K562 (cell line): ENCODE data around the gene FRMPD4. TPM values are rescaled to one million over a fixed set of nuclear protein-coding genes. Genes with fewer than 3 reads are reported as not detected.
A peak's percentile ranks its signal among the peaks of the same experiment; 100 is the strongest.

Experiments
- ATAC-seq: fragments of 200-7000 bp; cut with Tn5 transposase; 3 replicates; pipeline ENCODE4 v1.9.1; 2020; ENCODE audit warnings: moderate library complexity
- BruUV-seq: library from RNA; stranded (reverse); fragments of 400-500 nt; replicated peaks from 2 replicates; lab custom pipeline; 2021; lab: Mats Ljungman, UMichigan
- CTCF ChIA-PET: fragments of 300-600 bp; formaldehyde crosslinking; extraction: SDS; loops from one replicate; lab custom pipeline; 2021; ENCODE audit warnings: low intra/inter-chr PET ratio; lab: Yijun Ruan, JAX
- POLR2A ChIA-PET: fragments of 300-600, 350-650 bp; sonication (Branson Sonifier 250); formaldehyde crosslinking; extraction: SDS; loops from one replicate; lab custom pipeline; 2021; ENCODE audit warnings: antibody characterized with exemption, inconsistent platforms; lab: Yijun Ruan, JAX
- DNase-seq, 4 experiments: peaks; one replicate each; pipeline versions ENCODE4 v3.0.0 to v3.0.0-alpha.2; 2011 to 2018; ENCODE audit warnings: low spot score in 3 of 4, mixed read lengths in 3 of 4; ENCODE audit errors: extremely low read depth in 1 of 4
- FAIRE-seq: peaks from 2 replicates; lab custom pipeline; 2011; peaks lifted over from hg19 to GRCh38; lab: Jason Lieb, UNC
- H2AFZ ChIP-seq: 2 replicates; pipeline ENCODE4 v1.6.0; 2011; ENCODE audit warnings: low read depth, low read length, control low read depth, inconsistent platforms
- H3K27ac ChIP-seq: fragments of 200-600 bp; 3 replicates; pipeline ENCODE4 v1.8.0; 2011; ENCODE audit warnings: low read depth, mild to moderate bottlenecking, control low read depth, inconsistent platforms, low read length, moderate library complexity, mixed read lengths; ENCODE audit errors: extremely low read depth
- H3K27me3 ChIP-seq, 2 experiments: fragments of 300-600 bp in 1 of 2; 2 replicates in 1 of 2; 3 replicates in 1 of 2; pipeline versions ENCODE4 v1.6.0 to v1.8.0; 2011; ENCODE audit warnings: inconsistent platforms in 2 of 2, low read length in 2 of 2, mild to moderate bottlenecking in 1 of 2, mixed read lengths in 1 of 2, moderate library complexity in 1 of 2; ENCODE audit not compliant: control insufficient read depth in 2 of 2, insufficient read depth in 2 of 2
- H3K36me3 ChIP-seq: fragments of 300-600 bp; 3 replicates; pipeline ENCODE4 v1.8.0; 2011; ENCODE audit warnings: mild to moderate bottlenecking, low read length, inconsistent platforms; ENCODE audit not compliant: control insufficient read depth, insufficient read depth
- H3K4me1 ChIP-seq, 2 experiments: fragments of 200-600 bp in 1 of 2; replicated peaks in 1 of 2; 2 replicates in 1 of 2; 3 replicates in 1 of 2; pipeline versions ENCODE4 v1.5.1 to v1.8.0; 2011; ENCODE audit warnings: inconsistent platforms in 2 of 2, low read length in 2 of 2, mild to moderate bottlenecking in 1 of 2, mixed read lengths in 1 of 2, moderate library complexity in 1 of 2; ENCODE audit not compliant: control insufficient read depth in 2 of 2, insufficient read depth in 2 of 2
- H3K4me2 ChIP-seq: 2 replicates; pipeline ENCODE4 v1.6.1; 2011; ENCODE audit warnings: low read length, control low read depth, inconsistent platforms, mixed read lengths; ENCODE audit not compliant: insufficient read depth
- H3K4me3 ChIP-seq: fragments of 200-600 bp; sonication (generic), shearing (Covaris generic); 2 replicates; pipeline ENCODE4 v1.5.1; 2016; ENCODE audit warnings: control low read depth, inconsistent platforms
- H3K79me2 ChIP-seq: fragments of 200-600 bp; 3 replicates; pipeline ENCODE4 v1.8.0; 2011; ENCODE audit warnings: low read length, inconsistent platforms; ENCODE audit not compliant: control insufficient read depth, insufficient read depth
- H3K9ac ChIP-seq, 2 experiments: 2 replicates each; pipeline versions ENCODE4 v1.6.0 to v1.6.1; 2011; ENCODE audit warnings: low read depth in 2 of 2, low read length in 2 of 2, control low read depth in 1 of 2, inconsistent platforms in 1 of 2, mild to moderate bottlenecking in 1 of 2, mixed read lengths in 1 of 2; ENCODE audit not compliant: insufficient read depth in 1 of 2
- H3K9me1 ChIP-seq: one replicate; pipeline ENCODE4 v1.6.0; 2011; ENCODE audit warnings: inconsistent platforms, mild to moderate bottlenecking, low read length, moderate library complexity; ENCODE audit not compliant: control insufficient read depth, insufficient read depth
- H3K9me3 ChIP-seq: replicated peaks from 2 replicates; pipeline ENCODE4 v1.5.1; 2011; ENCODE audit warnings: low read depth, low read length, inconsistent platforms; ENCODE audit not compliant: control insufficient read depth, insufficient read depth
- H4K20me1 ChIP-seq: replicated peaks from 2 replicates; pipeline ENCODE4 v1.6.1; 2011; ENCODE audit warnings: low read length, inconsistent platforms, mixed read lengths; ENCODE audit not compliant: control insufficient read depth, insufficient read depth
- CHD4 ChIP-seq: fragments of 200-600 bp; sonication (generic); IDR thresholded peaks from 3 replicates; pipeline ENCODE4 v1.6.1; 2012; ENCODE audit warnings: low read depth, mild to moderate bottlenecking, mixed read lengths, low read length, inconsistent platforms; ENCODE audit not compliant: insufficient read depth, insufficient replicate concordance, poor library complexity, severe bottlenecking
- MYNN ChIP-seq, 2 experiments: sonication (generic); formaldehyde crosslinking in 1 of 2; IDR thresholded peaks; 2 replicates each; pipeline versions ENCODE4 v1.5.0 to v1.6.1; 2016 to 2020; ENCODE audit warnings: antibody characterized with exemption in 1 of 2, missing genetic modification reagents in 1 of 2
- NFIC ChIP-seq: fragments of 450-650 bp; IDR thresholded peaks from 2 replicates; pipeline ENCODE4 v1.6.1; 2017; ENCODE audit warnings: mild to moderate bottlenecking, inconsistent platforms
- NFIX ChIP-seq: fragments of 250-450 bp; sonication (Bioruptor Pico); IDR thresholded peaks from 2 replicates; pipeline ENCODE4 v1.4.0; 2020; ENCODE audit warnings: low read depth, mild to moderate bottlenecking, moderate library complexity
- XRCC3 ChIP-seq: fragments of 450-650 bp; IDR thresholded peaks from 2 replicates; pipeline ENCODE4 v1.6.1; 2017; ENCODE audit warnings: mild to moderate bottlenecking, moderate library complexity
- ZNF133 ChIP-seq: fragments of 250-450 bp; sonication (Bioruptor Pico); IDR thresholded peaks from 2 replicates; pipeline ENCODE4 v1.4.0; 2020; ENCODE audit warnings: mild to moderate bottlenecking
- ZSCAN29 ChIP-seq: fragments of 450-650 bp; IDR thresholded peaks from 2 replicates; pipeline ENCODE4 v1.6.1; 2017
- WGBS: fragments of 100-300 bp; shearing (Covaris generic); methylation state at CpG from one replicate; pipeline ENCODE4 v1.1.6; 2016; ENCODE audit warnings: low coverage, mixed read lengths; ENCODE audit not compliant: insufficient coverage; ENCODE audit errors: missing lambda C conversion rate; 5-methylcytosine and 5-hydroxymethylcytosine counted together
- in situ Hi-C: fragments of 300-500 bp; cut with MboI; formaldehyde crosslinking; loops from 4 replicates; pipeline ENCODE4 v1.15.0; 2018; ENCODE audit warnings: inconsistent platforms, mixed read lengths
- intact Hi-C: fragments of 100-400 bp; cut with micrococcal nuclease; formaldehyde crosslinking; loops from 2 replicates; pipeline ENCODE4 v1.14.2; 2022
- polyA plus RNA-seq, 8 experiments: library from polyadenylated mRNA; depleted of rRNA in 4 of 8; stranded (reverse) in 5 of 8; unstranded in 3 of 8; fragments of >200 nt; fragmentation: Nextera tagmentation in 2 of 8; fragmentation: Illumina TruSeq in 1 of 8; extraction: Ambion mirVana in 2 of 8; extraction: Trizol in 1 of 8; gene quantifications; 2 replicates each; pipeline versions ENCODE4 v1.2.1 to v1.2.3, GENCODE V29; 2011 to 2014; ENCODE audit warnings: inconsistent platforms in 1 of 8, missing spikeins in 1 of 8
- total RNA-seq, 7 experiments: library from RNA; depleted of rRNA in 6 of 7; stranded (reverse); fragments of >200 nt in 6 of 7; fragmentation: Illumina TruSeq in 2 of 7; extraction: Trizol in 2 of 7; gene quantifications; 2 replicates each; pipeline versions ENCODE4 v1.2.1 to v1.2.3, GENCODE V29; 2011 to 2021; ENCODE audit warnings: low replicate concordance in 1 of 7
- TF ChIP-seq, protein P1 (sequence below): sonication (generic); IDR thresholded peaks from 2 replicates; pipeline ENCODE4 v1.6.1; 2016

The FRMPD4 gene
- total and polyA plus RNA-seq, 9 of the 15 experiments (the other 6 are each of a cell fraction or from before 2014, with no cell fraction given) = not detected

GRCh38 chrX:12463052-12463451 lies 324.8 kb downstream of the FRMPD4 start:
- FAIRE-seq (no peak), DNase-seq (no peak), ATAC-seq (no peak)
- Histone ChIP-seq H3K36me3 (no peaks in the 10 kb centered on the region), H3K9me3 (no peaks in the 10 kb centered on the region), H3K27ac (no peak overlapping the region), H3K4me2 (no peak overlapping the region), H3K9me1 (no peaks in the 10 kb centered on the region), H4K20me1 (no peaks in the 10 kb centered on the region), H3K79me2 (no peaks in the 10 kb centered on the region), H3K4me3 (no peak overlapping the region)
- in situ Hi-C loops (no loop called here), intact Hi-C loops (no loop called here)
- POLR2A ChIA-PET = no interaction called here
- no TSS peak for BruUV-seq
- no peak for TF ChIP-seq CHD4
- TF ChIP-seq, protein P1, sequence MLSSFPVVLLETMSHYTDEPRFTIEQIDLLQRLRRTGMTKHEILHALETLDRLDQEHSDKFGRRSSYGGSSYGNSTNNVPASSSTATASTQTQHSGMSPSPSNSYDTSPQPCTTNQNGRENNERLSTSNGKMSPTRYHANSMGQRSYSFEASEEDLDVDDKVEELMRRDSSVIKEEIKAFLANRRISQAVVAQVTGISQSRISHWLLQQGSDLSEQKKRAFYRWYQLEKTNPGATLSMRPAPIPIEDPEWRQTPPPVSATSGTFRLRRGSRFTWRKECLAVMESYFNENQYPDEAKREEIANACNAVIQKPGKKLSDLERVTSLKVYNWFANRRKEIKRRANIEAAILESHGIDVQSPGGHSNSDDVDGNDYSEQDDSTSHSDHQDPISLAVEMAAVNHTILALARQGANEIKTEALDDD = no peak
- no peak for TF ChIP-seq ZSCAN29
- TF ChIP-seq, all 486 proteins: peak for 0
- CTCF ChIA-PET = no interaction called here
- no peak overlapping the region for H3K9ac ChIP-seq
- no peaks in the 10 kb centered on the region for H3K4me1 ChIP-seq
- 0% methylated on average over 2 of the region's 2 CpGs for WGBS
- no peak overlapping the region for H2AFZ ChIP-seq
- H3K27me3 ChIP-seq = no peaks in the 10 kb centered on the region

GRCh38 chrX:12463873-12464272 lies 325.6 kb downstream of the FRMPD4 start:
- Histone ChIP-seq H4K20me1 (no peaks in the 10 kb centered on the region), H3K4me3 (no peak overlapping the region), H3K4me1 (no peaks in the 10 kb centered on the region), H3K9ac (no peak overlapping the region), H3K79me2 (no peaks in the 10 kb centered on the region), H3K27ac (no peak overlapping the region), H3K36me3 (no peaks in the 10 kb centered on the region), H3K27me3 (no peaks in the 10 kb centered on the region), H3K9me1 (no peaks in the 10 kb centered on the region), H2AFZ (no peak overlapping the region), H3K9me3 (no peaks in the 10 kb centered on the region), H3K4me2 (no peak overlapping the region)
- CTCF ChIA-PET = no interaction called here
- DNase-seq = no peak
- intact Hi-C loops = no loop called here
- no peak for FAIRE-seq
- no TSS peak for BruUV-seq
- POLR2A ChIA-PET = no interaction called here
- peak; percentile 63 for TF ChIP-seq NFIX (CRISPR knock-in tag)
- TF ChIP-seq NFIC = peak; percentile 79
- TF ChIP-seq MYNN (IDR thresholded peaks at IDR 0.05) = no peak
- no peak for TF ChIP-seq MYNN (CRISPR knock-in tag; IDR thresholded peaks at IDR 0.05)
- no peak for TF ChIP-seq XRCC3
- no peak for TF ChIP-seq ZNF133
- no peak for ATAC-seq
- in situ Hi-C loops = no loop called here
- 0% methylated on average over 2 of the region's 2 CpGs for WGBS
